IMR-90 (cell line): ENCODE measurements around the gene ZNF292. TPM values are rescaled to one million over a fixed set of nuclear protein-coding genes. Genes with fewer than 3 reads are reported as not detected.

ENCODE experiments used
- ATAC-seq: fragments of 200-7000 bp; cut with Tn5 transposase; 2 replicates; pipeline ENCODE4 v1.9.1; 2020; ENCODE audit warnings: low read depth, mild to moderate bottlenecking, moderate library complexity
- BruUV-seq: library from RNA; stranded (reverse); fragments of 400-500 nt; replicated peaks from 2 replicates; lab custom pipeline; 2021; lab: Mats Ljungman, UMichigan
- CTCF ChIA-PET: fragments of 300-600 bp; formaldehyde crosslinking; extraction: SDS; loops from one replicate; lab custom pipeline; 2021; ENCODE audit warnings: antibody characterized with exemption; lab: Yijun Ruan, JAX
- POLR2A ChIA-PET: fragments of 300-600 bp; sonication (Branson Sonifier 250); formaldehyde crosslinking; loops from one replicate; lab custom pipeline; 2022; ENCODE audit warnings: antibody characterized with exemption; ENCODE audit not compliant: unreplicated experiment; lab: Charles Lee
- DNase-seq: peaks from one replicate; pipeline ENCODE4 v3.0.0; 2013
- H2AFZ ChIP-seq: replicated peaks from 2 replicates; pipeline ENCODE3; 2013; ENCODE audit warnings: low read length, mild to moderate bottlenecking; ENCODE audit not compliant: poor library complexity
- H2AK5ac ChIP-seq: 2 replicates; pipeline ENCODE4 v1.6.1; 2013; ENCODE audit warnings: low read depth, low read length, inconsistent platforms
- H2AK9ac ChIP-seq: replicated peaks from 2 replicates; pipeline ENCODE3; 2013; ENCODE audit warnings: mild to moderate bottlenecking, low read depth, low read length, moderate library complexity; ENCODE audit not compliant: poor library complexity
- H2BK120ac ChIP-seq: 2 replicates; pipeline ENCODE4 v1.6.1; 2013; ENCODE audit warnings: low read depth, low read length, inconsistent platforms
- H2BK15ac ChIP-seq: 3 replicates; pipeline ENCODE4 v1.6.1; 2013; ENCODE audit warnings: low read depth, low read length, inconsistent platforms
- H2BK20ac ChIP-seq: 2 replicates; pipeline ENCODE4 v1.6.1; 2013; ENCODE audit warnings: low read depth, mild to moderate bottlenecking, inconsistent platforms, low read length, moderate library complexity
- H2BK5ac ChIP-seq: 2 replicates; pipeline ENCODE4 v1.6.1; 2013; ENCODE audit warnings: mild to moderate bottlenecking, low read depth, low read length, inconsistent platforms; ENCODE audit not compliant: poor library complexity, severe bottlenecking
- H3K14ac ChIP-seq: replicated peaks from 2 replicates; pipeline ENCODE4 v1.6.1; 2013; ENCODE audit warnings: low read depth, low read length, inconsistent platforms
- H3K18ac ChIP-seq: 2 replicates; pipeline ENCODE4 v1.6.1; 2013; ENCODE audit warnings: low read depth, low read length, control low read depth
- H3K23ac ChIP-seq: 2 replicates; pipeline ENCODE4 v1.6.1; 2013; ENCODE audit warnings: low read depth, low read length, inconsistent platforms
- H3K27ac ChIP-seq: 2 replicates; pipeline ENCODE4 v1.5.1; 2013; ENCODE audit warnings: mild to moderate bottlenecking, control low read depth, low read length; ENCODE audit not compliant: insufficient read depth
- H3K27me3 ChIP-seq: 2 replicates; pipeline ENCODE4 v1.6.1; 2013; ENCODE audit warnings: low read length; ENCODE audit not compliant: control insufficient read depth, insufficient read depth
- H3K36me3 ChIP-seq: 2 replicates; pipeline ENCODE4 v1.6.1; 2013; ENCODE audit warnings: low read length, mixed read lengths; ENCODE audit not compliant: control insufficient read depth, insufficient read depth
- H3K4ac ChIP-seq: 2 replicates; pipeline ENCODE4 v1.6.1; 2013; ENCODE audit warnings: low read depth, low read length, inconsistent platforms
- H3K4me1 ChIP-seq: 2 replicates; pipeline ENCODE4 v1.6.1; 2013; ENCODE audit warnings: low read length, mixed read lengths; ENCODE audit not compliant: control insufficient read depth, insufficient read depth
- H3K4me2 ChIP-seq: 2 replicates; pipeline ENCODE4 v1.6.1; 2013; ENCODE audit warnings: low read depth, mild to moderate bottlenecking, control low read depth, low read length, moderate library complexity
- H3K4me3 ChIP-seq: 2 replicates; pipeline ENCODE4 v1.5.1; 2013; ENCODE audit warnings: low read depth, mild to moderate bottlenecking, control low read depth, low read length, moderate library complexity; ENCODE audit not compliant: insufficient read depth
- H3K56ac ChIP-seq: 2 replicates; pipeline ENCODE4 v1.6.1; 2013; ENCODE audit warnings: low read length, inconsistent platforms; ENCODE audit not compliant: insufficient read depth; ENCODE audit errors: extremely low read depth
- H3K79me1 ChIP-seq, 2 experiments: 2 replicates each; pipeline ENCODE4 v1.6.1; 2013; ENCODE audit warnings: low read length in 2 of 2, inconsistent platforms in 1 of 2, low read depth in 1 of 2
- H3K9ac ChIP-seq: 2 replicates; pipeline ENCODE4 v1.6.1; 2013; ENCODE audit warnings: low read depth, low read length, control low read depth
- H3K9me1 ChIP-seq: 2 replicates; pipeline ENCODE4 v1.6.1; 2013; ENCODE audit warnings: low read length, inconsistent platforms; ENCODE audit not compliant: insufficient read depth
- H3K9me3 ChIP-seq: 2 replicates; pipeline ENCODE4 v1.6.1; 2013; ENCODE audit warnings: low read length; ENCODE audit not compliant: control insufficient read depth, insufficient read depth
- H4K20me1 ChIP-seq: 2 replicates; pipeline ENCODE4 v1.6.1; 2013; ENCODE audit warnings: low read length, inconsistent platforms; ENCODE audit not compliant: insufficient read depth
- H4K5ac ChIP-seq: 2 replicates; pipeline ENCODE4 v1.6.1; 2013; ENCODE audit warnings: mild to moderate bottlenecking, low read depth, low read length, control low read depth
- H4K8ac ChIP-seq, 2 experiments: 2 replicates each; pipeline ENCODE4 v1.6.1; 2013; ENCODE audit warnings: low read depth in 2 of 2, low read length in 2 of 2, control low read depth in 1 of 2, inconsistent platforms in 1 of 2
- H4K91ac ChIP-seq: 2 replicates; pipeline ENCODE4 v1.6.1; 2013; ENCODE audit warnings: low read depth, low read length, inconsistent platforms; ENCODE audit not compliant: insufficient read depth
- BHLHE40 ChIP-seq: fragments of 150-350 bp; IDR thresholded peaks from 2 replicates; pipeline ENCODE4 v1.6.1; 2016; ENCODE audit warnings: mild to moderate bottlenecking, low read depth, low read length
- CEBPB ChIP-seq: IDR thresholded peaks from 2 replicates; pipeline ENCODE4 v1.6.1; 2012; ENCODE audit warnings: low read depth, low read length, improper control_type of control experiment
- CHD1 ChIP-seq: IDR thresholded peaks from 2 replicates; pipeline ENCODE4 v1.6.1; 2012; ENCODE audit warnings: low read depth, low read length, improper control_type of control experiment
- CTCF ChIP-seq: conservative IDR thresholded peaks from 2 replicates; pipeline ENCODE4 v1.5.1; 2012; ENCODE audit warnings: mild to moderate bottlenecking, low read depth, low read length, improper control_type of control experiment
- ELK1 ChIP-seq: fragments of 150-350 bp; IDR thresholded peaks from 2 replicates; pipeline ENCODE4 v1.6.1; 2016; ENCODE audit warnings: low read depth, mild to moderate bottlenecking, low read length, moderate library complexity, borderline replicate concordance
- FOS ChIP-seq: fragments of 150-350 bp; IDR thresholded peaks from 2 replicates; pipeline ENCODE4 v1.6.1; 2016; ENCODE audit warnings: low read depth, low read length
- MAFK ChIP-seq: IDR thresholded peaks from 2 replicates; pipeline ENCODE4 v1.6.1; 2012; ENCODE audit warnings: low read depth, low read length, improper control_type of control experiment
- MAZ ChIP-seq: IDR thresholded peaks from 2 replicates; pipeline ENCODE4 v1.6.1; 2012; ENCODE audit warnings: low read depth, mild to moderate bottlenecking, low read length, improper control_type of control experiment, moderate library complexity, borderline replicate concordance
- MXI1 ChIP-seq: IDR thresholded peaks from 2 replicates; pipeline ENCODE4 v1.6.1; 2012; ENCODE audit warnings: low read depth, mild to moderate bottlenecking, low read length, moderate library complexity, borderline replicate concordance
- NFE2L2 ChIP-seq: fragments of 150-350 bp; IDR thresholded peaks from 2 replicates; pipeline ENCODE4 v1.6.1; 2016; ENCODE audit warnings: low read depth, mild to moderate bottlenecking, low read length
- POLR2A ChIP-seq: IDR thresholded peaks from 2 replicates; pipeline ENCODE4 v1.6.1; 2012; ENCODE audit warnings: mild to moderate bottlenecking, low read depth, low read length
- RAD21 ChIP-seq: IDR thresholded peaks from 2 replicates; pipeline ENCODE4 v1.6.1; 2012; ENCODE audit warnings: low read length, improper control_type of control experiment
- RCOR1 ChIP-seq: IDR thresholded peaks from 2 replicates; pipeline ENCODE4 v1.6.1; 2012; ENCODE audit warnings: mild to moderate bottlenecking, low read length, improper control_type of control experiment; ENCODE audit not compliant: insufficient replicate concordance
- RFX5 ChIP-seq: IDR thresholded peaks from 2 replicates; pipeline ENCODE4 v1.8.0; 2012; ENCODE audit warnings: low read depth, mild to moderate bottlenecking, low read length, moderate library complexity
- SMC3 ChIP-seq: fragments of 150-350 bp; IDR thresholded peaks from 2 replicates; pipeline ENCODE4 v1.6.1; 2016; ENCODE audit warnings: low read depth, mild to moderate bottlenecking, antibody characterized with exemption, low read length, moderate library complexity
- USF2 ChIP-seq: fragments of 150-350 bp; IDR thresholded peaks from 2 replicates; pipeline ENCODE4 v1.6.1; 2017; ENCODE audit warnings: mild to moderate bottlenecking, antibody characterized with exemption, low read length, low read depth
- WGBS, 2 experiments: methylation state at CpG; one replicate each; pipeline versions ENCODE4 v1.1.5 to v1.1.7; 2013; ENCODE audit warnings: missing lambda C conversion rate in 2 of 2; ENCODE audit not compliant: insufficient read length in 1 of 2; ENCODE audit errors: extremely low coverage in 2 of 2; 5-methylcytosine and 5-hydroxymethylcytosine counted together
- dilution Hi-C: fragments of 300-500 bp; cut with HindIII; formaldehyde crosslinking; loops from one replicate; pipeline ENCODE4 v1.14.3; 2018; ENCODE audit warnings: low sequenced_read_pairs; ENCODE audit not compliant: unreplicated experiment
- in situ Hi-C: fragments of 300-500 bp; cut with MboI; formaldehyde crosslinking; loops from 3 replicates; pipeline ENCODE4 v1.14.3; 2019; ENCODE audit warnings: low sequenced_read_pairs, inconsistent platforms, mixed read lengths
- intact Hi-C: fragments of 100-400 bp; cut with micrococcal nuclease; formaldehyde crosslinking; loops from 2 replicates; pipeline ENCODE4 v1.10.0; 2022
- polyA plus RNA-seq, 3 experiments: library from polyadenylated mRNA; depleted of rRNA; stranded (reverse); fragments of >200 nt; gene quantifications; 2 replicates each; pipeline ENCODE4 v1.2.3, GENCODE V29; 2012; ENCODE audit warnings: low replicate concordance in 1 of 3
- total RNA-seq: library from RNA; depleted of rRNA; stranded (reverse); fragments of >200 nt; gene quantifications from 2 replicates; pipeline ENCODE4 v1.2.3, GENCODE V29; 2012

Gene ZNF292
- total and polyA plus RNA-seq, 2 of the 4 experiments (the other 2 are of a cell fraction) = 5.5 to 28.3 TPM

- no peak overlapping the region for H2BK20ac ChIP-seq
- no peak overlapping the region for H3K4ac ChIP-seq
- H3K4me3 ChIP-seq = no peak overlapping the region
- no peak overlapping the region for H2AFZ ChIP-seq
- H3K23ac ChIP-seq = no peak overlapping the region
- no peak overlapping the region for H4K8ac ChIP-seq
- ATAC-seq (no peak), DNase-seq (no peak)
- in situ Hi-C loops (no loop called here), intact Hi-C loops (no loop called here), dilution Hi-C loops (no loop called here)
- H3K14ac ChIP-seq = no peak overlapping the region
- H3K27ac ChIP-seq = no peak overlapping the region
- no peak overlapping the region for H2BK120ac ChIP-seq
- peaks cover 12% of the 10 kb centered on the region for H3K27me3 ChIP-seq
- BruUV-seq = no TSS peak
- H3K9ac ChIP-seq = no peak overlapping the region
- no peaks in the 10 kb centered on the region for H3K36me3 ChIP-seq
- H3K18ac ChIP-seq = no peak overlapping the region
- H3K56ac ChIP-seq = no peak overlapping the region
- no peaks in the 10 kb centered on the region for H3K79me1 ChIP-seq
- no peak overlapping the region for H2BK5ac ChIP-seq
- no peak overlapping the region for H2BK15ac ChIP-seq
- H2AK9ac ChIP-seq = no peak overlapping the region
- no peaks in the 10 kb centered on the region for H3K9me3 ChIP-seq
- no peak overlapping the region for H2AK5ac ChIP-seq
- no peaks in the 10 kb centered on the region for H4K20me1 ChIP-seq
- H4K91ac ChIP-seq = no peak overlapping the region
- CTCF ChIA-PET = interaction anchor here (1.3 kb wide), 1 partner anchor 13 kb away, joined by 3 read pairs; no protein-coding TSS in a partner anchor
- H3K4me1 ChIP-seq = no peaks in the 10 kb centered on the region
- POLR2A ChIA-PET = no interaction called here
- no peak overlapping the region for H3K4me2 ChIP-seq
- H4K5ac ChIP-seq = no peak overlapping the region
- TF ChIP-seq MAFK (no peak), SMC3 (no peak), RCOR1 (no peak), MXI1 (no peak), CHD1 (no peak), NFE2L2 (no peak), USF2 (no peak), CEBPB (no peak), MAZ (no peak), POLR2A (no peak), RAD21 (no peak), FOS (no peak), BHLHE40 (no peak), ELK1 (no peak), RFX5 (no peak), CTCF (no peak)
- no CpG with 5 or more reads among the region's 2 CpGs for WGBS, 2 experiments
- H3K9me1 ChIP-seq = no peaks in the 10 kb centered on the region
Measured at GRCh38 chr6:87291883-87292282, 136.5 kb downstream of the ZNF292 start.
